ENCODE data around the gene CYB561D1. TPM values are rescaled to one million over a fixed set of nuclear protein-coding genes. Genes with fewer than 3 reads are reported as not detected.

Gene CYB561D1
- total RNA-seq, 1 experiment from 2014 or later: 11.7 TPM

DNA sequence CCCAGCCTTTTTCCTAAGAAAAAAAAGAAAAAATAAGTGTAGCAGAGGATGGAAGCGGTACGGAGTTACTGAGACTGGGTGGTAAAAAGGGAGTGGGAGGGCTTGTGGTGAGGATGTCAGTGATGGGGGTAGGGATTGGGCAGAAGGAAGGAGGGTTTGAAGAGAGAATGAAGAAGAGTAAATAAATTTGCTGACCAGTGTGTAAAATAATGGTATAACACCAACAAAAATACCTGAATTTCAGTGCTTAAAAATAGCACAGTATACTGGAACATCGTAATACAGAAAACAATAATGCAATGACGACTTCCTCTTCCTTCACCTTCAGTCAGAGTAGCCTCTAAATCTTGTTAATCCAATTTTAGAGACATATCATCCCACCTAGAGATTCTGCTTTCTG is 46.4 kb upstream of the CYB561D1 start:
- Histone ChIP-seq H3F3A (ENCODE audit: insufficient read depth, low read depth) (no peaks in the 10 kb centered on the region), H3K9me2 (ENCODE audit: insufficient read depth) (no peaks in the 10 kb centered on the region), H3K27ac (no peak overlapping the region), H3K79me2 (ENCODE audit: low read depth) (no peaks in the 10 kb centered on the region), H2AFZ (no peak overlapping the region), H4K20me1 (ENCODE audit: insufficient read depth) (no peaks in the 10 kb centered on the region), H3K4me1 (replicated peaks; ENCODE audit: insufficient read depth) (no peaks in the 10 kb centered on the region), H3K9me3 (ENCODE audit: insufficient read depth, low read depth) (peaks cover 13% of the 10 kb centered on the region; the same call in 1 of the 2 replicates), H3K4me3 (no peak overlapping the region), H3K27me3 (ENCODE audit: insufficient read depth, low read depth) (peaks cover 41% of the 10 kb centered on the region), H3K36me3 (ENCODE audit: low read depth) (no peaks in the 10 kb centered on the region), H3K4me2 (no peak overlapping the region)
- intact Hi-C loops (cut with micrococcal nuclease; ENCODE audit: unreplicated experiment): no loop called here
- TF ChIP-seq EZH2 (IDR thresholded peaks at IDR 0.05; ENCODE audit: low read depth): no peak
- TF ChIP-seq, protein P1, sequence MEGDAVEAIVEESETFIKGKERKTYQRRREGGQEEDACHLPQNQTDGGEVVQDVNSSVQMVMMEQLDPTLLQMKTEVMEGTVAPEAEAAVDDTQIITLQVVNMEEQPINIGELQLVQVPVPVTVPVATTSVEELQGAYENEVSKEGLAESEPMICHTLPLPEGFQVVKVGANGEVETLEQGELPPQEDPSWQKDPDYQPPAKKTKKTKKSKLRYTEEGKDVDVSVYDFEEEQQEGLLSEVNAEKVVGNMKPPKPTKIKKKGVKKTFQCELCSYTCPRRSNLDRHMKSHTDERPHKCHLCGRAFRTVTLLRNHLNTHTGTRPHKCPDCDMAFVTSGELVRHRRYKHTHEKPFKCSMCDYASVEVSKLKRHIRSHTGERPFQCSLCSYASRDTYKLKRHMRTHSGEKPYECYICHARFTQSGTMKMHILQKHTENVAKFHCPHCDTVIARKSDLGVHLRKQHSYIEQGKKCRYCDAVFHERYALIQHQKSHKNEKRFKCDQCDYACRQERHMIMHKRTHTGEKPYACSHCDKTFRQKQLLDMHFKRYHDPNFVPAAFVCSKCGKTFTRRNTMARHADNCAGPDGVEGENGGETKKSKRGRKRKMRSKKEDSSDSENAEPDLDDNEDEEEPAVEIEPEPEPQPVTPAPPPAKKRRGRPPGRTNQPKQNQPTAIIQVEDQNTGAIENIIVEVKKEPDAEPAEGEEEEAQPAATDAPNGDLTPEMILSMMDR (conservative IDR thresholded peaks at IDR 0.05): no peak
- no peak for DNase-seq
- POLR2A ChIA-PET (ENCODE audit: unreplicated experiment): no interaction called here
- no TSS peak for BruUV-seq (replicated peaks)
- CTCF ChIA-PET: no interaction called here

DNA sequence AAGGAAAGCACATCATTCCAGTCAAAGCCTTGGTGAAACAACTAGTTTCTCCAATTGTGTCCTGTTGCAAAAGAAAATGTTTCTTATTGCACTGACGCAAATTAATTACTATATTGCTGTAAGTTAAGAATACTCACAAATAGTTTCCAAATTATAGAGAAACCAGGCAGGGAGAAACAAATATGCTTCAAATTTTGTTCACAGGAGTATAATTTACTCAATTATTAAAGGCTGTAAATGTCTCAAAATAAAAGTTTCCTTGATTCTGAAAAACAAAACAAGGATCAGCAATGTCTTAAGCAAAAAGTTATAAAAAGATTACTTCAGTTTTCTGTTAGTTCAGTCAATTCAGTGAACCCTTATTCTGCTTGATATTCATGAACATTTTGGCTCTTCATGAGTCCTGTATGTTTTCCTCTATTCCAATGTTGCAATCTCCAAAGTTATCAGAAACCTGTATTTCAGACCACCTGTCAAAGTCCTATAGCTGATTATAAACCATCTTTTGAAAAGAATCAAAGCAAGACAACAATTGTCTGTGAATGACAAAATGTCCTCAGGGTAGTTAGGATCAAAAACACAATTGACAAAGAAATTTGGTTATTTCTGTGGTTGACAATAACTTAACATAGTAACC is 39.3 kb upstream of the CYB561D1 start:
- Histone ChIP-seq H3K4me1 (replicated peaks; ENCODE audit: insufficient read depth) (no peaks in the 10 kb centered on the region), H3K4me2 (no peak overlapping the region), H2AFZ (no peak overlapping the region), H3K9me3 (ENCODE audit: insufficient read depth, low read depth) (0 out of 2 replicates have a peak, but pooled peaks cover 4% of the 10 kb centered on the region), H3K27ac (no peak overlapping the region), H4K20me1 (ENCODE audit: insufficient read depth) (no peaks in the 10 kb centered on the region; the same call in 1 of the 2 replicates), H3F3A (ENCODE audit: insufficient read depth, low read depth) (no peaks in the 10 kb centered on the region), H3K4me3 (no peak overlapping the region), H3K79me2 (ENCODE audit: low read depth) (no peaks in the 10 kb centered on the region), H3K36me3 (ENCODE audit: low read depth) (no peaks in the 10 kb centered on the region), H3K9me2 (ENCODE audit: insufficient read depth) (no peaks in the 10 kb centered on the region), H3K27me3 (ENCODE audit: insufficient read depth, low read depth) (peaks cover 52% of the 10 kb centered on the region)
- ChIA-PET CTCF (no interaction called here), POLR2A (ENCODE audit: unreplicated experiment) (no interaction called here)
- no TSS peak for BruUV-seq (replicated peaks)
- TF ChIP-seq, protein P1 (conservative IDR thresholded peaks at IDR 0.05): no peak
- TF ChIP-seq EZH2 (IDR thresholded peaks at IDR 0.05; ENCODE audit: low read depth): no peak
- no peak for DNase-seq
- intact Hi-C loops (cut with micrococcal nuclease; ENCODE audit: unreplicated experiment): no loop called here

DNA sequence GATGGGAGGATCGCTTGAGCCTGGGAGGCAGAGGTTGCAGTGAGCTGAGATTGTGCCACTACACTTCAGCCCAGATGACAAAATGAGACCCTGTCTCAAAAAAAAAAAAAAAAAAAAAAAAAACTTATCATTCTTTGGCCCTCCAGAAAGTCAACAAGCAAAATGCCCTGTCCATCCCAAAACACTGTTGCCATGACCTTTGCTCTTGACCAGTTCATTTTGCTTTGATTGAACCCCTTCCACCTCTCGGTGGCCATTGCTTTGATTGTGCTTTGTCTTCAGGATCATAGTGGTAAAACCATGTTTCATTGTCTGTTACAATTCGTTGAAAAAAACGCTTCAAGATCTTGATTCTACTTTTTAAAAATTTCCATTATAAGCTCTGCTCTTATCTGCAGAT is 36.1 kb upstream of the CYB561D1 start:
- intact Hi-C loops (cut with micrococcal nuclease; ENCODE audit: unreplicated experiment): no loop called here
- H3K36me3 ChIP-seq (ENCODE audit: low read depth): no peaks in the 10 kb centered on the region
- peaks cover 80% of the 10 kb centered on the region for H3K27me3 ChIP-seq (ENCODE audit: insufficient read depth, low read depth)
- no peaks in the 10 kb centered on the region for H3K4me1 ChIP-seq (replicated peaks; ENCODE audit: insufficient read depth)
- H3K79me2 ChIP-seq (ENCODE audit: low read depth): no peaks in the 10 kb centered on the region
- no peak overlapping the region for H3K4me2 ChIP-seq
- no peaks in the 10 kb centered on the region; the same call in 1 of the 2 replicates for H4K20me1 ChIP-seq (ENCODE audit: insufficient read depth)
- H2AFZ ChIP-seq: no peak overlapping the region
- TF ChIP-seq EZH2 (IDR thresholded peaks at IDR 0.05; ENCODE audit: low read depth): no peak
- TF ChIP-seq, protein P1 (conservative IDR thresholded peaks at IDR 0.05): no peak
- no TSS peak for BruUV-seq (replicated peaks)
- 0 out of 2 replicates have a peak, but pooled peaks cover 4% of the 10 kb centered on the region for H3K9me3 ChIP-seq (ENCODE audit: insufficient read depth, low read depth)
- no peak overlapping the region for H3K27ac ChIP-seq
- no peaks in the 10 kb centered on the region for H3F3A ChIP-seq (ENCODE audit: insufficient read depth, low read depth)
- H3K4me3 ChIP-seq: no peak overlapping the region
- ChIA-PET POLR2A (ENCODE audit: unreplicated experiment) (no interaction called here), CTCF (interaction anchor here (0.7 kb wide), 1 partner anchor 41 kb away, joined by 5 read pairs; no protein-coding TSS in a partner anchor)
- DNase-seq: no peak
- no peaks in the 10 kb centered on the region for H3K9me2 ChIP-seq (ENCODE audit: insufficient read depth)
